Lower leg skin (tissue), 3 donors: Measurements from ENCODE around the gene APOA5.

ENCODE experiments used
- CTCF ChIP-seq, 3 donors: fragments of 450-650 bp; IDR thresholded peaks; one replicate each; pipeline ENCODE4 v1.5.1; 2016; ENCODE audit warnings: antibody characterized with exemption in 3 of 3, mild to moderate bottlenecking in 3 of 3, moderate library complexity in 2 of 3
- POLR2A ChIP-seq, 2 donors: fragments of 450-650 bp; IDR thresholded peaks; one replicate each; pipeline ENCODE4 v1.6.1; 2016 to 2017; ENCODE audit warnings: antibody characterized with exemption in 2 of 2, mild to moderate bottlenecking in 1 of 2, moderate library complexity in 1 of 2

- TF ChIP-seq CTCF (IDR thresholded peaks at IDR 0.05) (no peak), POLR2A (IDR thresholded peaks at IDR 0.05) (no peak)
These were observed 40.9 kb upstream of the APOA5 start for GRCh38 chr11:116832350-116833290.
